Tibial nerve (tissue), 3 donors: ENCODE measurements around the gene KRT40.

ENCODE experiments used
- POLR2A ChIP-seq, 2 donors: fragments of 450-650 bp; IDR thresholded peaks; one replicate each; pipeline ENCODE4 v1.6.1; 2017; ENCODE audit warnings: antibody characterized with exemption in 2 of 2, mild to moderate bottlenecking in 2 of 2, moderate library complexity in 2 of 2
- TF ChIP-seq, protein P1 (sequence below), 5 experiments: fragments of 200-600 bp in 3 of 5; fragments of 450-650 bp in 2 of 5; sonication (generic) in 3 of 5; IDR thresholded peaks; one replicate each; pipeline ENCODE4 v1.5.1; 2016 to 2019; ENCODE audit warnings: antibody characterized with exemption in 5 of 5, mild to moderate bottlenecking in 3 of 5, moderate library complexity in 2 of 5

DNA sequence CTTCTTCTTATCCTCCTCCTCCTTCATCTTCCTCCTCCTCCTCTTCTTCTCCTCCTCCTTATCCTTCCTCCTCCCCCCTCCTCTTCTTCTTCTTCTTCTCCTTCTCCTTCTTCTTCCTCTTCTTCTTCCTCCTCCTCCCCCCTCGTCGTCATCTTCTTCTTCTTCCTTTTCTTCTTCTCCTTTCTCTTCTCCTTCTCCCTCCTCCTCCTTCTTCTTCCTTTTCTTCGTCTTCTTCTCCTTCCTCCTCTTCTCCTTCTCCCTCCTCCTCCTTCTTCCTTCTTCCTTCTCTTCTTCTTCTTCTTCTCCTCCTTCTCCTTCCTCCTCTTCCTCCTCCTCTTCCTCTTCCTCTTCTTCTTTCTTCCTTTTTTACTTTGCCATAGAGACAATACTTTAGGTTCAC is 41.6 kb downstream of the KRT40 start:
- TF ChIP-seq, protein P1, sequence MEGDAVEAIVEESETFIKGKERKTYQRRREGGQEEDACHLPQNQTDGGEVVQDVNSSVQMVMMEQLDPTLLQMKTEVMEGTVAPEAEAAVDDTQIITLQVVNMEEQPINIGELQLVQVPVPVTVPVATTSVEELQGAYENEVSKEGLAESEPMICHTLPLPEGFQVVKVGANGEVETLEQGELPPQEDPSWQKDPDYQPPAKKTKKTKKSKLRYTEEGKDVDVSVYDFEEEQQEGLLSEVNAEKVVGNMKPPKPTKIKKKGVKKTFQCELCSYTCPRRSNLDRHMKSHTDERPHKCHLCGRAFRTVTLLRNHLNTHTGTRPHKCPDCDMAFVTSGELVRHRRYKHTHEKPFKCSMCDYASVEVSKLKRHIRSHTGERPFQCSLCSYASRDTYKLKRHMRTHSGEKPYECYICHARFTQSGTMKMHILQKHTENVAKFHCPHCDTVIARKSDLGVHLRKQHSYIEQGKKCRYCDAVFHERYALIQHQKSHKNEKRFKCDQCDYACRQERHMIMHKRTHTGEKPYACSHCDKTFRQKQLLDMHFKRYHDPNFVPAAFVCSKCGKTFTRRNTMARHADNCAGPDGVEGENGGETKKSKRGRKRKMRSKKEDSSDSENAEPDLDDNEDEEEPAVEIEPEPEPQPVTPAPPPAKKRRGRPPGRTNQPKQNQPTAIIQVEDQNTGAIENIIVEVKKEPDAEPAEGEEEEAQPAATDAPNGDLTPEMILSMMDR (IDR thresholded peaks at IDR 0.05), result no peak
- TF ChIP-seq POLR2A (IDR thresholded peaks at IDR 0.05), result no peak
